Stimulated activated CD8-positive, alpha-beta memory T cell treated with anti-CD3 and anti-CD28 coated beads, Interleukin-12 subunit alpha, Interleukin-12 subunit beta, amount 100 ng/mL, for 1 hour (primary cell): ENCODE measurements around the gene METTL2B.
"Not testable (repeated sequence)": the region's sequence is repeated elsewhere in the genome, so short reads cannot be mapped to it uniquely, and the experiment has no call there.

Source experiments
- DNase-seq: peaks from one replicate; pipeline ENCODE4 v3.0.0-alpha.2; 2020; ENCODE audit warnings: low read depth

METTL2B gene

GRCh38 chr7:128526062-128526466, 49.5 kb downstream of the METTL2B start:
- DNase-seq: not testable (repeated sequence)

GRCh38 chr7:128529191-128529590, 52.6 kb downstream of the METTL2B start:
- not testable (repeated sequence) for DNase-seq

GRCh38 chr7:128530121-128530854, 53.7 kb downstream of the METTL2B start:
- peak; percentile 6 for DNase-seq

- DNase-seq: no peak
Observed at GRCh38 chr7:128530855-128531104, 54.2 kb downstream of the METTL2B start.

GRCh38 chr7:128531105-128531954, 54.8 kb downstream of the METTL2B start:
- peak; percentile 62 for DNase-seq

GRCh38 chr7:128531955-128532478, 55.5 kb downstream of the METTL2B start:
- peak; percentile 7 for DNase-seq

- DNase-seq: not testable (repeated sequence)
Observed at GRCh38 chr7:128532956-128533355, 56.4 kb downstream of the METTL2B start.

- not testable (repeated sequence) for DNase-seq
Observed at GRCh38 chr7:128537410-128537809, 60.9 kb downstream of the METTL2B start.

- not testable (repeated sequence) for DNase-seq
Observed at GRCh38 chr7:128542530-128542929, 66.0 kb downstream of the METTL2B start.

GRCh38 chr7:128543300-128543699, 66.8 kb downstream of the METTL2B start:
- not testable (repeated sequence) for DNase-seq

GRCh38 chr7:128546319-128546851, 69.8 kb downstream of the METTL2B start:
- not testable (repeated sequence) for DNase-seq

- DNase-seq: no peak
Observed at GRCh38 chr7:128550920-128551319, 74.4 kb downstream of the METTL2B start.

- not testable (repeated sequence) for DNase-seq
Observed at GRCh38 chr7:128554394-128554793, 77.8 kb downstream of the METTL2B start.
